Mesangial cell (primary cell): ENCODE measurements around the gene FAR1. TPM values are rescaled to one million over a fixed set of nuclear protein-coding genes. Genes with fewer than 3 reads are reported as not detected.

Experiments
- total RNA-seq: library from RNA; depleted of rRNA; stranded (reverse); fragments of >200 nt; gene quantifications from 2 replicates; pipeline ENCODE4 v1.2.3, GENCODE V29; 2015

FAR1 gene
- total RNA-seq, result 16.6 and 24.9 TPM in 2 replicates

GRCh38 chr11:13668102-13668956 is at the start of gene FAR1:
Gene FAR1 (plus strand): TSS chr11:13668668. CDS start chr11:13694766, 26,098 bp downstream.

Other genes with a start within 250 kb of the FAR1 start
- 21.4 and 32.8 TPM in 2 replicates for gene BTBD10, start 205.4 kb upstream of the FAR1 start, total RNA-seq
- gene PTH, start 172.7 kb upstream of the FAR1 start, total RNA-seq, result not detected in 2 replicates